Superior temporal gyrus (tissue), 1 donor: ENCODE results near the gene CCND2.
A peak's percentile ranks its signal among the peaks of the same experiment; 100 is the strongest.

Experiments
- DNase-seq: peaks from one replicate; pipeline ENCODE4 v3.0.0-alpha.2; 2016; ENCODE audit errors: extremely low spot score

CCND2 gene

GRCh38 chr12:4276524-4277204 is 3.1 kb downstream of the CCND2 start:
- DNase-seq = peak; percentile 92

- no peak for DNase-seq
These were observed 3.6 kb downstream of the CCND2 start for GRCh38 chr12:4277205-4277543.

- no peak for DNase-seq
These were observed 4.3 kb downstream of the CCND2 start for GRCh38 chr12:4277857-4278256.

- no peak for DNase-seq
These were observed 5.0 kb downstream of the CCND2 start for GRCh38 chr12:4278329-4279197.

GRCh38 chr12:4279198-4279690 is 5.7 kb downstream of the CCND2 start:
- no peak for DNase-seq

GRCh38 chr12:4280351-4281163 is 7.0 kb downstream of the CCND2 start:
- DNase-seq = no peak

- DNase-seq = no peak
These were observed 7.7 kb downstream of the CCND2 start for GRCh38 chr12:4281173-4281654.

GRCh38 chr12:4282103-4282891 is 8.7 kb downstream of the CCND2 start:
- no peak for DNase-seq

GRCh38 chr12:4282892-4283511 is 9.4 kb downstream of the CCND2 start:
- DNase-seq = no peak

GRCh38 chr12:4283512-4284255 is 10.1 kb downstream of the CCND2 start:
- no peak for DNase-seq

GRCh38 chr12:4284306-4284705 is 10.7 kb downstream of the CCND2 start:
- DNase-seq = no peak

- DNase-seq = no peak
These were observed 11.5 kb downstream of the CCND2 start for GRCh38 chr12:4285070-4285469.

- no peak for DNase-seq
These were observed 12.7 kb downstream of the CCND2 start for GRCh38 chr12:4286228-4286627.

GRCh38 chr12:4286771-4287317 is 13.3 kb downstream of the CCND2 start:
- DNase-seq = no peak

GRCh38 chr12:4287325-4288211 is 14.0 kb downstream of the CCND2 start:
- DNase-seq = no peak

GRCh38 chr12:4288296-4289131 is 15.0 kb downstream of the CCND2 start:
- no peak for DNase-seq

- no peak for DNase-seq
These were observed 15.8 kb downstream of the CCND2 start for GRCh38 chr12:4289231-4289878.
